ENCODE results near the gene SLC25A51. TPM values are rescaled to one million over a fixed set of nuclear protein-coding genes. Genes with fewer than 3 reads are reported as not detected.
A peak's percentile ranks its signal among the peaks of the same experiment; 100 is the strongest.

The SLC25A51 gene

DNA sequence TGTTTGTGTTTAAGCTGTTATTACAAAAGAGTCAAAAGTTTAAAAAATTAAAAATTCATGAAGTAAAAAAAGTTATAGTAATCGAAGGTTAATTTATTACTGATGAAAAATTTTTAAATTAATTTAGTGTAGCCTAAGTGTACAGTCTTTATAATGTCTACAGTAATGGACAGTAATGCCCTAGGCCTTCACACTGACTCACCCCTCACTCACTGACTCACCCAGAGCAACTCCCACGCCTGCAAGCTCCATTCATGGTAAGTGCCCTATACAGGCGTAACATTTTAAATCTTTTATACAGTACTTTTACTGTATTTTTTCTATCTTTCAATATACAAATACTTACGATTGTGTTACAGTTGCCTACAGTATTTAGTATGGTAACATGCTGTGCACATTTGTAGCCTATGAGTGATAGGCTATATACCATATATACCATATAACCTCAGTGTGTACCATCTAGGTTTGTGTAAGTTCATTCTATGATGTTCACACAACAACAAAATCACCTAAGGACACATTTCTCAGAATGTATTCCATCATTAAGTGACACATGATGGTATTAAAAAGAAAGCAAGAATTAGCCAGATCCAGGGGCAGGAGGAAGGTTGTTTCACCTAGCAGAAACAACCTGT lies 63.2 kb downstream of the SLC25A51 start:
- Histone ChIP-seq H3K36me3 (ENCODE audit: insufficient read depth, low read length) (peaks cover 15% of the 10 kb centered on the region), H3K9ac (ENCODE audit: low read depth, low read length) (peak overlapping the region; percentile 6), H3K9me3 (replicated peaks; ENCODE audit: low read length) (no peaks in the 10 kb centered on the region), H3K4me2 (ENCODE audit: low read length) (peak overlapping the region; percentile 46), H3K4me1 (ENCODE audit: control insufficient read depth, insufficient read depth, low read length) (peaks cover 16% of the 10 kb centered on the region), H3K27me3 (ENCODE audit: control insufficient read depth, insufficient read depth, low read length) (no peaks in the 10 kb centered on the region), H3K4me3 (ENCODE audit: low read length) (no peak overlapping the region)

DNA sequence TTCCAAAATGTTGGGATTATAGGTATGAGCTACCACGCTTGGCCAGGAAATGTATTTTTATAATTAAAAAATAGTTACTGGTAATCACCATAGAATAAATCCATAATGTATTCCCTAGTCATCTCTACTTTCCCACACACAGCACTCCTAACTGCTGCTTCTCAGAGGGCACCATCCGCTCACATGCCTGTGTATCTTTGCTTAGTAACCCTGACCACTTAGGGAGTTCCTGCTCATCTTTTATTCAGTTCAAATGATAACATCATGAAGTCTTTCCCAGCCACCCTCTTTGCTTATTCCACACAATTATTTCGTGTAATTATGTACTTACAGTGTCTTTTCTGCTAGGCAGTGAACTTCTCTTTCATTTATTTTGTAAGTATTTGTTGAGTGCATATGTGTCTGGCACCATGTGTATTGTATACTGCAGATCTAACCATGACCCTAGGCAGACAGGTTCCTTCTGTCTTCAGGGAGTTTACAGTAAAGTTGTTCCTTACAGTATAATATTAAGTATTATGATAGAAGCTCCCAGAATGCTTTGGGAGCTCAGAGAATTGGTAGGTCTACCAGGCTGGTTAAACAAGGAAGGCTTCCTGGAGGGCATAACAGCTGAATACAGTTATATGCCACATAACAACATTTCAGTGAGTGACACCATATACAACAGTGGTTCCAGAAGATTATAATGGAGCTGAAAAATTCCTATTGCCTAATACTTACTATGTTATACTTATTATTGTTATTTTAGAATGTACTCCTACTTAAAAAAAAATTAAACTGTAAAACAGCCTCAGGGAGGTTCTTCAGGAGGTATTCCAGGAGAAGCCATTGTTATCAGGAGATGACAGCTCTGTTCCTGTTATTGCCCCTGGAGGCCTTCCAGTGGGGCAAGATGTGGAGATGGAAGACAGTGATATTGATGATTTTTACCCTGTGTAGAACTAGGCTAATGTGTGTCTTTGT lies 64.1 kb downstream of the SLC25A51 start:
- Histone ChIP-seq H3K9ac (ENCODE audit: low read depth, low read length) (peak overlapping the region; percentile 2), H3K4me1 (ENCODE audit: control insufficient read depth, insufficient read depth, low read length) (peaks cover 16% of the 10 kb centered on the region), H3K9me3 (replicated peaks; ENCODE audit: low read length) (no peaks in the 10 kb centered on the region), H3K4me2 (ENCODE audit: low read length) (no peak overlapping the region), H3K27me3 (ENCODE audit: control insufficient read depth, insufficient read depth, low read length) (no peaks in the 10 kb centered on the region), H3K4me3 (ENCODE audit: low read length) (no peak overlapping the region), H3K36me3 (ENCODE audit: insufficient read depth, low read length) (peaks cover 15% of the 10 kb centered on the region)

Small RNA genes lying within 50 kb of the gene (small RNA-seq; reads per million reads assigned to genes)
- gene RNU7-124P: not detected
